NCI-H1092 (cell line): ENCODE data around the gene ATP2C1.

Source experiments
- DNase-seq: peaks from one replicate; lab custom pipeline; 2025; lab: John Stamatoyannopoulos, UW

The ATP2C1 gene

DNA sequence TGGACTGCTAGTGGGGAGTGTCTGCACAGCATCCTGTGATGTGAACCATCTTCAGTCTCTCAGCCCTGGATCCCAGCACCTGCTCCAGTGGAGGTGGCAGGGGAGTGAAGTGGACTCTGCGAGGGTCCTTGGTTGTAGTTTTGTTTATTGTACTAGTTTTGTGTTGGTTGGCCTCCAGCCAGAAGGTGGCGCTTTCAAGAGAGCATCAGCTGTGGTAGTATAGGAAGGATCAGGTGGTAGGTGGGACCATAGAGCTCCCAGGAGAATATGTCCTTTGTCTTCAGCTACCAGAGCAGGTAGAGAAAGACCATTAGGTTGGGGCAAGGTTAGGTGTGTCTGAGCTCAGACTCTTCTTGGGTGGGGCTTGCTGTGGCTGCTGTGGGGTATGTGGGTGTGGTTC, 153.7 kb downstream of the ATP2C1 start:
- no peak for DNase-seq

GRCh38 chr3:131048030-131048429, 154.1 kb downstream of the ATP2C1 start:
- DNase-seq, result no peak

DNA sequence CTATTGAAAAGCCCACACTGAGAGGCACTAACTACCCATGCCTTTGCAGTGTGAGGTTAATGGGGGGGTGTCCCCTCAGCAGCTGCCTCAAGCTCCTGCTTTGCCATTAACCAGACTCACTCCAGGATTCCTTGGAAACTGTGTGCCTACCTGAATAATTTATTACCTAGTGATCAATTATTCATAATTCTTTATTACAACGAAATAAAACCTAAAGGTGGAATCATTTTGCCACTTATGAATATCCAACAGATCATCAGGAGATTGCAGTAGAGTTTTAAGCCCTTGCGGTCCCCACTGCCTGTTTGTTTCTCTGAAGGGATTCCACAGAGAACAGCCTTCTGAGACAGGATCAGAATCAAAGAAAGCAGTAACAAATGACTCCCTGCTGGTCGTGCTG, 156.1 kb downstream of the ATP2C1 start:
- DNase-seq, result no peak

DNA sequence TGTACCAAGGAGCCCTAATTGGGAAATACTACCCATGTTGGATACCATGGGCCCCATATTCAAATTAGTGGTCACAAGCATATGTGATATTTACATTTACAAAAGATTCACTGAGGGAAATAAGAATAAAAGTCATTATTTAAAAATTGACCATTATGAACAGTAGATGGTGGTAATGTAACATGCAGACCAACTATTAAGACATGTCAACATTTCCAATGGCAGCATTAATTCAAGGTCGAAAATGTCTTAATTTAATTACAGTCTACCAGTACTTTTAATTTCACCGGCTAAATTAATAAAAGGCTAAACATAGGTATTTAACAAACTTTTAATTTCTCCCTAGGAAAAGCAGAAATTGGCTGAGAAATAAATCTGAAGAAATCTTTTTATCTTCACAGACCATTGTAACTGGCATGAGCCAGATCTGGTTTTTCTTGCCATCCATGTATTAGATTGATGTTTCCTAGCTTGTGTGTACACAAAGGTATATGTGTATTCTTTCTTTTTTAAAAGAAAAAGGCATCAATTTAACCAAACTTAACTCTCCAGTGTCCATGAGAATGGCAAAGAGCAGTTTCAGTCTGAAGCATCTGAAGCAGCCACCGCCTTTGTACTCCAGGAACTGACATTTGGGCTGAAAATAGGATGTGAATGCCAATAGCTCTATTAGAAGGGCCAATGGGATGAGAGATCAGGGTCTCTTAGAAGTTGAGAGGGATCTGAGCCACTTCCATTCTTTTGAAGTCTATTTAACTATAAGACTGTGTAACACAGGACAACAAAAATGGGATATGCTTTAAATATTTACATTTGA, 159.4 kb downstream of the ATP2C1 start:
- DNase-seq, result no peak
